GM12878 (cell line): ENCODE results near the gene SSH2. TPM values are rescaled to one million over a fixed set of nuclear protein-coding genes. Genes with fewer than 3 reads are reported as not detected.

Experiments
- CHD1 ChIP-seq: IDR thresholded peaks from 2 replicates; pipeline ENCODE4 v1.6.1; 2012; ENCODE audit warnings: low read depth, low read length, improper control_type of control experiment
- MEF2B ChIP-seq: fragments of 450-650 bp; IDR thresholded peaks from 2 replicates; pipeline ENCODE4 v1.6.1; 2018; ENCODE audit warnings: mild to moderate bottlenecking, moderate library complexity; ENCODE audit not compliant: partially characterized antibody, poor library complexity, severe bottlenecking
- POLR2AphosphoS5 ChIP-seq: IDR thresholded peaks from 2 replicates; pipeline ENCODE4 v1.6.1; 2011; ENCODE audit warnings: mild to moderate bottlenecking, low read length, inconsistent platforms
- RUNX3 ChIP-seq: IDR thresholded peaks from 2 replicates; pipeline ENCODE4 v1.6.1; 2012; ENCODE audit warnings: low read length, inconsistent platforms
- SREBF1 ChIP-seq: IDR thresholded peaks from 2 replicates; pipeline ENCODE4 v1.6.1; 2012; ENCODE audit warnings: mild to moderate bottlenecking, low read length
- STAT3 ChIP-seq: IDR thresholded peaks from 2 replicates; pipeline ENCODE4 v1.6.1; 2011; ENCODE audit warnings: low read depth, low read length, improper control_type of control experiment
- ZBED1 ChIP-seq: IDR thresholded peaks from 2 replicates; pipeline ENCODE4 v1.6.1; 2016; ENCODE audit warnings: borderline replicate concordance
- ZZZ3 ChIP-seq: IDR thresholded peaks from 2 replicates; pipeline ENCODE4 v1.6.1; 2011; ENCODE audit warnings: low read depth; ENCODE audit not compliant: control insufficient read depth, insufficient read length
- polyA plus RNA-seq, 11 experiments: library from polyadenylated mRNA; depleted of rRNA in 4 of 11; unstranded in 6 of 11; stranded (reverse) in 5 of 11; fragments of >200 nt; fragmentation: Nextera tagmentation in 4 of 11; fragmentation: Illumina TruSeq in 1 of 11; extraction: Ambion mirVana in 4 of 11; extraction: Trizol in 1 of 11; gene quantifications; 1 replicate in 1 of 11; 2 replicates in 10 of 11; pipeline versions ENCODE4 v1.2.1 to v1.2.3, GENCODE V29; 2011 to 2016; ENCODE audit warnings: inconsistent platforms in 2 of 11, missing spikeins in 2 of 11, low read depth in 1 of 11
- total RNA-seq, 4 experiments: library from RNA; depleted of rRNA in 3 of 4; stranded (reverse); fragments of >200 nt in 3 of 4; fragmentation: Illumina TruSeq in 1 of 4; extraction: Trizol in 1 of 4; gene quantifications; 2 replicates each; pipeline versions ENCODE4 v1.2.1 to v1.2.3, GENCODE V29; 2013 to 2021
- TF ChIP-seq, protein P1 (sequence below): fragments of 450-650 bp; formaldehyde crosslinking; IDR thresholded peaks from 2 replicates; pipeline ENCODE4 v1.4.0; 2022; ENCODE audit warnings: mild to moderate bottlenecking, moderate library complexity
- TF ChIP-seq, protein P2 (sequence below): fragments of 450-650 bp; IDR thresholded peaks from 2 replicates; pipeline ENCODE4 v1.6.1; 2016; ENCODE audit warnings: mild to moderate bottlenecking, moderate library complexity, borderline replicate concordance

SSH2 gene
- total and polyA plus RNA-seq, 10 of the 15 experiments (the other 5 are each of a cell fraction or from before 2014, with no cell fraction given) = 9.3 to 65.9 (median 34.0) TPM

DNA sequence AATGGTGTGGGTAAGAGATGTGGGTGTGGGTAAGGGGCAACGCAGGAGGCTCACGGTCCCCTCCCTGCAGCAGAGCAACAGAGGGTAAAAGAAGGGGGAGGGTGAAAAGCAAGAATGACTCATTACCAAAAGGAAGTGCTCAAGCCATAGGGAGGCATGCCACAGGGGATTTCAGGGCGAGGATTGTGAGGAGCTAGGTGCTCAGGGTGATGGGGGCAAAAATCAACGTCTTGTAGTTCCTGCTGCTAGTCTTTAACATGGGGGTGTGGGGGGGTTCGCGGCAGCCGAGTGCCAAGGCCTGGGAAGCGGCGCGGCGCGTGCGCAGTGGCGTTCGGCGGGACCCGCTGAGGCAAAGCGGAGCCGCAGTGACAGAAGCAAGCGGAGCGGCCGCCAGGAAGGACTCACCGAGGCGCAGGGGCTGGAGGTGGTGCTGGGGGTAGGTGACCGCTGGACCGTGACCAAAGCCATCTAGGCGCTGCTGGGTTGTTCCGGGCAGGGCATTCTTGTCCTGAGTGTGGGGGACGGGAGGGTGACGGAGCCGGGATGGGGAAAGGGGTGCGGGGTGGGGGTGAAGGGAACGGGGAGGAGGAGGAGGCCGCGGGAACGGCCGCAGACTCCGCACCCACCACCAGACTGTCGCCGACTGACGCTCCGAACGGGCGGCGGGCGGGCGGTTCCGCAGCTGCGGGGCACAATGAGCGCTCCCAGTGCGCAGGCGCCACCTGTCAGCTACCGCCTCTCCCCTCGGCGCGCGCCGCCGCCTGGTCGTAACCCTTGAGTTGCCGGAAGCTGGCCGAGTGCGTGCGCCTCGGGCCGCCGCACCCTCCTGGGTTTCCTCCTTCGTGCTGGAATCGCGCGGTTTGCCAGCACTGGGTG is at the start of gene SSH2 (continued):
- TF ChIP-seq, protein P1, sequence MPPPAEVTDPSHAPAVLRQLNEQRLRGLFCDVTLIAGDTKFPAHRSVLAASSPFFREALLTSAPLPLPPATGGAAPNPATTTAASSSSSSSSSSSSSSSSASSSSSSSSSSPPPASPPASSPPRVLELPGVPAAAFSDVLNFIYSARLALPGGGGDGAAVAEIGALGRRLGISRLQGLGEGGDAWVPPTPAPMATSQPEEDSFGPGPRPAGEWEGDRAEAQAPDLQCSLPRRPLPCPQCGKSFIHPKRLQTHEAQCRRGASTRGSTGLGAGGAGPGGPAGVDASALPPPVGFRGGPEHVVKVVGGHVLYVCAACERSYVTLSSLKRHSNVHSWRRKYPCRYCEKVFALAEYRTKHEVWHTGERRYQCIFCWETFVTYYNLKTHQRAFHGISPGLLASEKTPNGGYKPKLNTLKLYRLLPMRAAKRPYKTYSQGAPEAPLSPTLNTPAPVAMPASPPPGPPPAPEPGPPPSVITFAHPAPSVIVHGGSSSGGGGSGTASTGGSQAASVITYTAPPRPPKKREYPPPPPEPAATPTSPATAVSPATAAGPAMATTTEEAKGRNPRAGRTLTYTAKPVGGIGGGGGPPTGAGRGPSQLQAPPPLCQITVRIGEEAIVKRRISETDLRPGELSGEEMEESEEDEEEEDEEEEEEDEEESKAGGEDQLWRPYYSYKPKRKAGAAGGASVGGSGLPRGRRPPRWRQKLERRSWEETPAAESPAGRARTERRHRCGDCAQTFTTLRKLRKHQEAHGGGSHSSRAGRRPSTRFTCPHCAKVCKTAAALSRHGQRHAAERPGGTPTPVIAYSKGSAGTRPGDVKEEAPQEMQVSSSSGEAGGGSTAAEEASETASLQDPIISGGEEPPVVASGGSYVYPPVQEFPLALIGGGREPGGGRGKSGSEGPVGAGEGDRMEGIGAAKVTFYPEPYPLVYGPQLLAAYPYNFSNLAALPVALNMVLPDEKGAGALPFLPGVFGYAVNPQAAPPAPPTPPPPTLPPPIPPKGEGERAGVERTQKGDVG (CRISPR knock-in tag) = no peak
- TF ChIP-seq MEF2B (peak; percentile 61), ZZZ3 (no peak), CHD1 (no peak), STAT3 (no peak), RUNX3 (peak; percentile 63), SREBF1 (no peak), ZBED1 (no peak), POLR2AphosphoS5 (no peak; the same call in none of the 2 replicates)
- TF ChIP-seq, protein P2, sequence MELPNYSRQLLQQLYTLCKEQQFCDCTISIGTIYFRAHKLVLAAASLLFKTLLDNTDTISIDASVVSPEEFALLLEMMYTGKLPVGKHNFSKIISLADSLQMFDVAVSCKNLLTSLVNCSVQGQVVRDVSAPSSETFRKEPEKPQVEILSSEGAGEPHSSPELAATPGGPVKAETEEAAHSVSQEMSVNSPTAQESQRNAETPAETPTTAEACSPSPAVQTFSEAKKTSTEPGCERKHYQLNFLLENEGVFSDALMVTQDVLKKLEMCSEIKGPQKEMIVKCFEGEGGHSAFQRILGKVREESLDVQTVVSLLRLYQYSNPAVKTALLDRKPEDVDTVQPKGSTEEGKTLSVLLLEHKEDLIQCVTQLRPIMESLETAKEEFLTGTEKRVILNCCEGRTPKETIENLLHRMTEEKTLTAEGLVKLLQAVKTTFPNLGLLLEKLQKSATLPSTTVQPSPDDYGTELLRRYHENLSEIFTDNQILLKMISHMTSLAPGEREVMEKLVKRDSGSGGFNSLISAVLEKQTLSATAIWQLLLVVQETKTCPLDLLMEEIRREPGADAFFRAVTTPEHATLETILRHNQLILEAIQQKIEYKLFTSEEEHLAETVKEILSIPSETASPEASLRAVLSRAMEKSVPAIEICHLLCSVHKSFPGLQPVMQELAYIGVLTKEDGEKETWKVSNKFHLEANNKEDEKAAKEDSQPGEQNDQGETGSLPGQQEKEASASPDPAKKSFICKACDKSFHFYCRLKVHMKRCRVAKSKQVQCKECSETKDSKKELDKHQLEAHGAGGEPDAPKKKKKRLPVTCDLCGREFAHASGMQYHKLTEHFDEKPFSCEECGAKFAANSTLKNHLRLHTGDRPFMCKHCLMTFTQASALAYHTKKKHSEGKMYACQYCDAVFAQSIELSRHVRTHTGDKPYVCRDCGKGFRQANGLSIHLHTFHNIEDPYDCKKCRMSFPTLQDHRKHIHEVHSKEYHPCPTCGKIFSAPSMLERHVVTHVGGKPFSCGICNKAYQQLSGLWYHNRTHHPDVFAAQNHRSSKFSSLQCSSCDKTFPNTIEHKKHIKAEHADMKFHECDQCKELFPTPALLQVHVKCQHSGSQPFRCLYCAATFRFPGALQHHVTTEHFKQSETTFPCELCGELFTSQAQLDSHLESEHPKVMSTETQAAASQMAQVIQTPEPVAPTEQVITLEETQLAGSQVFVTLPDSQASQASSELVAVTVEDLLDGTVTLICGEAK = no peak
